HG02885 (cell line): ENCODE measurements around the gene SENP7.
"Not testable (repeated sequence)": the region's sequence is repeated elsewhere in the genome, so short reads cannot be mapped to it uniquely, and the experiment has no call there.

Experiments used
- ATAC-seq: cut with Tn5 transposase; IDR thresholded peaks from one replicate; pipeline ENCODE4 v1.9.1; 2021; ENCODE audit warnings: mild to moderate bottlenecking; ENCODE audit not compliant: unreplicated experiment, poor library complexity

Gene SENP7, protein sequence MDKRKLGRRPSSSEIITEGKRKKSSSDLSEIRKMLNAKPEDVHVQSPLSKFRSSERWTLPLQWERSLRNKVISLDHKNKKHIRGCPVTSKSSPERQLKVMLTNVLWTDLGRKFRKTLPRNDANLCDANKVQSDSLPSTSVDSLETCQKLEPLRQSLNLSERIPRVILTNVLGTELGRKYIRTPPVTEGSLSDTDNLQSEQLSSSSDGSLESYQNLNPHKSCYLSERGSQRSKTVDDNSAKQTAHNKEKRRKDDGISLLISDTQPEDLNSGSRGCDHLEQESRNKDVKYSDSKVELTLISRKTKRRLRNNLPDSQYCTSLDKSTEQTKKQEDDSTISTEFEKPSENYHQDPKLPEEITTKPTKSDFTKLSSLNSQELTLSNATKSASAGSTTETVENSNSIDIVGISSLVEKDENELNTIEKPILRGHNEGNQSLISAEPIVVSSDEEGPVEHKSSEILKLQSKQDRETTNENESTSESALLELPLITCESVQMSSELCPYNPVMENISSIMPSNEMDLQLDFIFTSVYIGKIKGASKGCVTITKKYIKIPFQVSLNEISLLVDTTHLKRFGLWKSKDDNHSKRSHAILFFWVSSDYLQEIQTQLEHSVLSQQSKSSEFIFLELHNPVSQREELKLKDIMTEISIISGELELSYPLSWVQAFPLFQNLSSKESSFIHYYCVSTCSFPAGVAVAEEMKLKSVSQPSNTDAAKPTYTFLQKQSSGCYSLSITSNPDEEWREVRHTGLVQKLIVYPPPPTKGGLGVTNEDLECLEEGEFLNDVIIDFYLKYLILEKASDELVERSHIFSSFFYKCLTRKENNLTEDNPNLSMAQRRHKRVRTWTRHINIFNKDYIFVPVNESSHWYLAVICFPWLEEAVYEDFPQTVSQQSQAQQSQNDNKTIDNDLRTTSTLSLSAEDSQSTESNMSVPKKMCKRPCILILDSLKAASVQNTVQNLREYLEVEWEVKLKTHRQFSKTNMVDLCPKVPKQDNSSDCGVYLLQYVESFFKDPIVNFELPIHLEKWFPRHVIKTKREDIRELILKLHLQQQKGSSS

DNA sequence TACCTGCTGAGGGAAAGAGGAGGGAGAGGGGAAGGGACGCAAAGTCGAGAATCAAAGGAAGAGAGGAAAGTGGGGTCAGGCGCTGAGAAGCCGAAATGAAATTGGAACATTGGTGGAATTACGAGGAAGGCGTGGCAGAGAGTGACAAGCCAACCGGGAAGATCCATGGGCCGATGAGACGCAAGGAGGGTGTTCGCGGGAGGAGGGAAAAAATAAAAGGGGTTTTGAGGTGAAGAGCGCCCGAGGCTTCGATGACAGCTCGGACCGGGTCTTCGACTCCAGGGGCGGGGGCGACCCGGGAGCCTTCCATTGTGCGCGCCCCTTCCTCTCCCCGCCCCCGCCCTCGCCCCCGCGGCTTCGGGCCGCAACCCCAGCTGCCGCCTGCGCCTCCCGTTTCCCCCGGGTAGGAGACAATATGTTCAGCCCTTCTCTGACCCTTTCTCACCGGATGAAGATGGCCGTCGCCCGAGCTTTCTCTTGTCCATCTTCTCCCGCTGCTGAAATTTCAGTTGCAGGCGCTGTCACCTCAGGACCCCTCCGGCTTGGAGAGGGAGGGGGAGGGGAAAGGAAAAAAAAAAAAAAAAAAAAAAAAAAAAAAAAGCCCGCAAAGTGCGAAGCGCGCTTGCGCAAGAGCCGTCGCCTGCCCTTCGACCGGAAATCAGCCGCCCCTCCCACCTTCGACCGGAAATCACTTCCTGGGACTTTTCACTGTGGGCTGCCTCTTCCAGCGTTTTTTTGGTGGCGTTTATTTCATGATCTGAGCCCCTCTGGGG lies at the start of gene SENP7:
Gene SENP7 (minus strand): TSS at position 567 of the 773 bp plus-strand sequence. CDS start 82 bp downstream, at position 485.
- ATAC-seq = peak; percentile 71

DNA sequence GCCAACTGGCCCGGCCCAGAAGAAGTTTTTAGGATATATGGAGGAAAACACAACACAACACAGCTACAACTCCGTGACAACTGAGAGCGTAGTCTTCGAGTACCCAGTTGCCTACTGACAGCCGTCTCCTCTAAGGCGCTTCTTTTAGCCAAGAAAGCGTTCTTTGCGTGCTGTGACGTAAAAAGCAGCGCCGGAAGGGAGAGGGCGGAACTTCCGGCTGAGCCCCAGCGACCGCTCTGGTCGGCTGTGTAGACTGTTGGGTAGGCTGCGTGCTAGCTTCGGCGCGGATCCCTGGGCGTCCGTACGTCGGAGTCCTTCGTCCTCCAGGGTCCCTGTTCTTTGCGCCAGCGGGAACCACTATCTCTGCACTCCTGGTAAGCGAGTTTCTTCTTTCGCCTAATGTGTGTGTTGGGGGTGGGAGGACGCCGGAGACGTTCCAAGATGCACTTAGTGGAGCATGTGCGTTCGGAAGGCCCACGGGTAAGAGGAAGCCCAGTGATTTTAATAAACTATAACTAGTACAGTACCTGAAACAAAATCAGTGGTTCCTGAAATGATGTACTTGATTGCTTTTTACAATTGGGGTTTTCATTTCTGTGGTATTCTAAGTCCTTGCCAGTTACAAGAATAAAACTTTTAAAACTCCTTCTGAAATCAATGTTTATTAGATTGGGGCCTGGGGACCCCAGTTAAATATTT lies 48.8 kb upstream of the SENP7 start, which contains the start of gene TRMT10C:
Gene TRMT10C (plus strand): TSS at position 239 of the 699 bp plus-strand sequence. CDS start 2,914 bp downstream, outside the sequence.
- ATAC-seq = peak; percentile 100

DNA sequence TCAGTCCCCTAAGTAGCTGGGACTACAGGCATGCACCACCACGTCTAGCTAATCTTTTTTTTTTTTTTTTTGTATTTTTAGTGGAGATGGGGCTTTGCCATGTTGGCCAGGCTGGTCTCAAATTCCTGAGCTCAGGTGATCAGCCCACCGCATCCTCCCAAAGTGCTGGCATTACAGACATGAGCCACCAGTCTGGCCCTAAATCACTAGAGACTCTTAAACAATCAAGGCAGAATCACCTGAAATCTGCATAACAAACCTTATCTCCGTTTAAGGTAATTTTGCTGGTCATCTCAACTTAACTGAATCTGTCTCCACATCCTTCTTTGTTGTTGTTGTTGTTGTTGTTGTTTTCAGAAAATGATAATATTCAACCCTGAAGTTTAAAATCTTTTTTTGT lies 43.1 kb upstream of the SENP7 start:
- no peak for ATAC-seq

DNA sequence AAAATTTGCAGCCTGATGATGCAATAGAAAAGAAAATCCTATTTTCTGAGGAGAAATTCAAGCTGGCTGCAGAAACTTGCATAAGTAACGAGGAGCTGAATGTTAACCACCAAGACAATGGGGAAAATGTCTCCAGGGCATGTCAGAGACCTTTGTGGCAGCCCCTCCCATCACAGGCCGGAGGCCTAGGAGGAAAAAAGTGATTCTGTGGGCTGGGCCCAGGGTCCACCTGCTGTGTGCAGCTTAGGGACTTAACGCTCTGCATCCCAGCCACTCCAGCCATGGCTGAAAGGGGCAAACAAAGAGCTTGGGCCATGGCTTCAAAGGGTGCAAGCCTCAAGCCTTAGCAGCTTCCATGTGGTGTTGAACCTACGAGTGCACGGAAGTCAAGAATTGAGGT lies 40.4 kb upstream of the SENP7 start:
- not testable (repeated sequence) for ATAC-seq

DNA sequence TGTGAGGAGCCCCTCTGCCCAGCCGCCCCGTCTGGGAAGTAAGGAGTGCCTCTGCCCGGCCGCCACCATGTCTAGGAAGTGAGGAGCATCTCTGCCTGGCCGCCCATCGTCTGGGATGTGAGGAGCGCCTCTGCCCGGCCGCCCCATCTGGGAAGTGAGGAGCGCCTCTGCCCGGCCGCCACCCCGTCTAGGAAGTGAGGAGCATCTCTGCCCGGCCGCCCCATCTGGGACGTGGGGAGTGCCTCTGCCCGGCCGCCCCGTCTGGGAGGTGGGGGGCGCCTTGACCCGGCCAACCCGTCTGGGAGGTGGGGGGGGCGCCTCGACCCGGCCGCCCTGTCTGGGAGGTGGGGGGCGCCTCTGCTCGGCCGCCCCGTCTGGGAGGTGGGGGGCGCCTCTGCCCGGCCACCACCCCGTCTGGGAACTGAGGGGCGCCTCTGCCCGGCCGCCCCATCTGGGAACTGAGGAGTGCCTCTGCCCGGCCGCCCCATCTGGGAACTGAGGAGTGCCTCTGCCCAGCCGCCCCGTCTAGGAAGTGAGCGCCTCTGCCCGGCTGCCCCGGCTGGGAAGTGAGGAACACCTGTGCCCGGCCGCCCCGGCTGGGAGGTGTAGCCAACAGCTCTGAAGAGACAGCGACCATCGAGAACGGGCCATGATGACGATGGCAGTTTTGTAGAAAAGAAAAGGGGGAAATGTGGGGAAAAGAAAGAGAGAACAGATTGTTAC lies 38.5 kb upstream of the SENP7 start:
- not testable (repeated sequence) for ATAC-seq

DNA sequence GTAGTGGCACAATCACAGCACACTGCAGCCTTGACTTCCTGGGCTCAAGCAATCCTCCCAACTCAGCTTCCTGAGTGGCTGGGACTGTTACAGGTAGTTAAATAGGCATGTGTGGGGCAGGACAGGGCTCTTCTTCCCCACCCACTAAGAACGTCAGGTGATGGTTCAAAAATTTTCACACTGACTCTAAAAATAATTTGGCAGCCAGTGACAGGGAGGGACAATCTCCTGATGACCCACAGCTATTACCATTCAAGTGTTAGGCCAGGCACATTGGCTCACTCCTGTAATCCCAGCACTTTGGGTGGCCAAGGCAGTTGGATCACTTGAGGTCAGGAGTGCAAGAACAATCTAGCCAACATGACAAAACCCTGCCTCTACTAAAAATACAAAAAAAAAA lies 36.5 kb upstream of the SENP7 start:
- ATAC-seq = no peak

DNA sequence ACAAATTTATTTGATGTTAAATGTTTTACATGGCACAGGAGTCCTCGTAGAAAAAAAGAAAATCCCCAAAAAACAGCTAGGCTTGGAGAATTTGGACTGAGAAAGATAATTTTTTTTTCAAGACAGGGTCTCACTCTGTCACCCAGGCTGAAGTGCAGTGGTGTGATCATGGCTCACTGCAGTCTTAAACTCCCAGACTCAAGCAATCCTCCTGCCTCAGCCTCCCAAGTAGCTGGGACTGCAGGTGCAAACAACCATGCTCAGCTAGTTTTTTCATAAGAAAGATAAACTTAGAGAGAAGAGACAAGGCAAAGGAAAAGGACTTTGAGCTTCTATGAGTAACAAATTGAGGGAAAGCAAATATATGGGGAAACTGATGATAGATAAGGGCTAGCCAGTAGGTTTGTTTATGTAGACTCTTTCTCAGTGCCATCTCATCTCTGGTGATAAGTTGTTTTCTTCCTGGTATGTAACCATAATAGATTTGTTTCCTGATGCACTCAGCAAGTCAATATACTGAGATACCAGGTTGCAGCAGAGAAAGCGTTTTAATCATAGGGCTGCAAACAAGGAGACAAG lies 35.6 kb upstream of the SENP7 start:
- ATAC-seq = no peak

DNA sequence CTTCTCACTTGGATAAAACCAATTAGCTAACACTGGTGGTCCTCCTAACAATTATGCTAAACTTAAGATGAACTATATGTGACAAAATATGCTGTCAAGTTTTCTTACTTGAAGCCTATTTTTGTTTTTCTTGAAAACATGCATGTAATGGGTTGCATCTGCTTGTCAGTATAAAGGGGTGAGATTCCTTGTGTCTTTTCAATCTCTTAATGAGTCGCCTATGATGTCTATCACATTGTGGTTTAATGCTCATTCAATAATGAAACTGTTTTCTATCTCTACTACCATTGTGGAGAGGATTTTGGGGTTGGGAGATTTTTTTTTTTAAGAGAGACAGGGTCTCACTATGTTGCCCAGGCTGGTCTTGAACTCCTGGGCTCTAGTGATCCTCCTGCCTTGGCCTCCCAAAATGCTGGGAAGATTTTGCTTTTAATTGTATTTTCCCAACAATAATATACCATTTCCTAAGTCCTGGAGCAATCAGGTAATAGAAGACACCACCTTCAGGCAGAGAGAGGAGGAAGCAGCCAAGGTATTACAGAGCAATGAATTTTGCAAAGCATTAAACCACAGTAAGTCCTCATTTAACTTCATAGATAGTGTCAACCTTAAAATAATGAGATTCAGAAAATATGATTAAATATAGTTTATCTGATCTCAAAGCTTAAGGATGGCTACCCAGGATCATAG lies 31.3 kb upstream of the SENP7 start:
- ATAC-seq = no peak

DNA sequence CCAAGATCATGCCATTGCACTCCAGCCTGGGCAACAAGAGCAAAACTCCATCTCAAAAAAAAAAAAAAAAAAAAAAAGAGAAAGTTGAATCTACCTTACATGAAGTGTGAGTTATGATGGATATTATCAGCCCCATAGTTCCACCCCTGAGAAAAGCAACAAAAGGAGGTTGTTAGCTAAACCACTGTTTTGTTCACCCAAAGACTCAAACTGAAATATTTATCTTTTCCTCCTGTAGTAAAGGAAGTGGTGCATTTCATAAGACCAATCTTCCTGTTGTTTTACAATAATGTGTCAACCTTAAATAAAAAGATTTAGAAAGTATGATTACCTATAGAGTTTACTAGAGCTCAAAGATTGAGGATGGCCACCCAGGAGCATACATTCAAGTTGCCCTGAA lies 29.9 kb upstream of the SENP7 start:
- no peak for ATAC-seq

DNA sequence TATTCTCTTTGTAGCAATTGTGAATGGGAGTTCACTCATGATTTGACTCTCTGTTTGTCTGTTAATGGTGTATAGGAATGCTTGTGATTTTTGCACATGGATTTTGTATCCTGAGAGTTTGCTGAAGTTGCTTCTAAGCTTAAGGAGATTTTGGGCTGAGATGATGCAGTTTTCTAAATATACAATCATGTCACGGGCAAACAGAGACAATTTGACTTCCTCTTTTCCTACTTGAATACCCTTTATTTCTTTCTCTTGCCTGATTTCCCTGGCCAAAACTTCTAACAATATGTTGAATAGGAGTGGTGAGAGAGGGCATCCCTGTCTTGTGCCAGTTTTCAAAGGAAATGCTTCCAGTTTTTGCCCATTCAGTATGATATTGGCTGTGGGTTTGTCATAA lies 23.9 kb upstream of the SENP7 start:
- ATAC-seq = not testable (repeated sequence)

DNA sequence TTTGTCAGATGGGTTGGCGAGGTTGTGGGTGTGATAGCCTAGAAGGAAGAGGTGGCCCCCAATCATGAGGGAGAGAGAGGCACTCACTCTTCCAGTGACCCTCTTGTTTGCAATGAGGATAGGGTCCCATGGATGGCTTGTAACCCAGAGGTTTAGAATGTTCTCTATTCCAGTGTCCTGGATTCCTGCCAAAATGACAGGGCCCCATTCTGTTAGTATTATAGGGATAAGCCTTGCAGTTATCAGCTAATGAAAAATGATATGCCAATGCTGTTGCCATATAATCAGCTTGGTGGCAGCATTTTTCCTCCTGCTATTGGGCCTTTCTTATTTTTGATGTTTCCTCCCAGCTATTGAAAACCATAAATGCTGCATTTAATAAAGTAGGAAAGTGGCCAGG lies 23.3 kb upstream of the SENP7 start:
- no peak for ATAC-seq

DNA sequence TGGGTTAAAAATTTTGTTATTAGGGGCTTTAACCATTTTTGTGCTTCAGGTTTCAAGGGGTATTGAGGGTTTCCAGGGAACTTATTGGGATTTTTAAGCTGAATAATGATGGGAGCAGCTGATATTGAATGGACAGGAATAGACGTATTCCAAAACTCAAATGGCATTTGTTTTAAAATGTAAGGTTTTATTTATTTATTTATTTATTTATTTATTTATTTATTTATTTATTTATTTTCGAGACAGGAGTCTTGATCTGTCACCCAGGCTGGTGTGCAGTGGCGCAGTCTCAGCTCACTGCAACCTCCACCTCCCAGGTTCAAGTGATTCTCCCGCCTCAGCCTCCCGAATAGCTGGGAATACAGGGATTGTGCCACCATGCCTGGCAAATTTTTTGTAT lies 22.2 kb upstream of the SENP7 start:
- no peak for ATAC-seq

DNA sequence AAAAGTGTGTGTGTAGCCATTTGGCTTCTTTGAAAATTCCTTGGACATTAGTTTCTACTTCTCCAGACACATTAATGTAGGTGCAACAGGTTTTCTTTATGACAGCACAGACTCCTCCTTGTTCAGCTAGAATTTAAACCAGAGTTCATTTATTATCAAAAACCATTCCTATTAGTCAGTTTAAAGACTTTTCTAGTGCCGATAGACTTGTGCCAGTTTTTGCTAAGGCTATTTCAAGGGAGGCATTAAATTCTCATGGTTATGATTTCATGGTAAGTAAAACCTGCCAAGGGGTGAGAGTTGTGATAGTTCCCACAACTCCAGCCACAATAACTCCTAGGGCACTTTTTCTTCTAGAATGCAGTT lies 20.6 kb upstream of the SENP7 start:
- ATAC-seq = no peak

DNA sequence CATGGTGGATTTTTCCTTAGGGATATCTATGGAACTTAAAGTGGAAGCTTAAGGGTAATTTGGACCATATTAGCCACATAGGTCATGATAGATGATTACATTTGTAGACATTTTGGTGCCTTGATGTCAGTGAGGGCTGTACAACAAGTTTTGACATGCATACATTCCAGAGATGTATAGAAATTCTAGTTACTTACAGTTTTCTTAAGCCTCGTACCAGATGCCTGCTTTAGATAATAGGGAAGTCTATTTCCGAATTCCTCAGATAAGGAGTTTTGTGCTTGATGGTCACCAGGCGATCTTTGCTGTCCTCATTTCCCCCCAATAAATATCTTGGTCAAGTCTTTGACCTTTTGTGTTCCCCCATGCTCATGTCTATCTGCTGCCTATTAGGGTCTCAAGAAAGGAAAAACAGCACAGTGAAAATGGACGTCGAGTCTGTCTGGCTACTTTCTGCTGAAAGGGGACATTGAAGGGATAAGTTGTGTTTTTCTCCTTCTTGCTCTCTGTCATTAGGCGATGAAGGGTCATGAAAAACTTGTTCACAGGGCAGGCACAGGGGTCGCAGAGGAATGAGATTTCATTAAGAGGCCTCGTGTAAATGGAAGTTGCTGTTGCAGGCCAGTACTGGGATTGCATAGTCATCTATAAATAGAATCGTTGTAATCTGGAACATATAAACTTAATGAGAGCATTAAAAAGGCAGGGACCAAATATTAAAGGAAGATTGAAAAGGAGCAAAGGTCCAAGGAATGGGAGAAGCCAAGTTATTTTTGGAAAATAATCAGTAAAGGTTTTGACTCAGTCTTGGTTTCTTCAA lies 20.0 kb upstream of the SENP7 start:
- ATAC-seq = no peak

DNA sequence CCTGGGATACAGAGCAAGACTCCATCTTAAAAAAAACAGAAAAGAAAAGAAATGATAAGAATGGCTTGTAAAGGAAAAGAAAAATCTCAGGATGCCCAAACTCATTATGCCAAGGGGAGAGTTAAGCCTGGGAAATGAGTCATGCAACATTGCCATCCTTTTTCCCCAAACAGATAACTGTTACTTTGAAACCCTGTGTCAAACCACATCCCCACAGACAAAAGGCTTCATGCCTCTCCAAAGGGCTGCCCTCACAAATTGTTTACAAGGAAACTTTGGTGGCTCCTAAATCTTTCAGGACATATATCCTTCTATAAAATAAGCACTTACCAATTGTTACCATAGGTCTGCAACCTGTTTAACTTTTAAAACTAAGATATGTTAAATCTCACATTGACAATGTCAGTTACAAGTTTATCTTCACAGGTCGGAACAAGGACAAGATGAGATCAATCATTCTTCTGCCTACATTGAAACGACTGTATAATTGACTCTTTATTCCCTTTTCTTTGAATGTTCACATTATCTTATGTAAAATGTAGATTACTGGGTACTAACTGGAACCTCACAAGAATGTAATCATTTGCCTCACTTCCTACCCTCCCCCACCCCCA lies 18.6 kb upstream of the SENP7 start:
- no peak for ATAC-seq

DNA sequence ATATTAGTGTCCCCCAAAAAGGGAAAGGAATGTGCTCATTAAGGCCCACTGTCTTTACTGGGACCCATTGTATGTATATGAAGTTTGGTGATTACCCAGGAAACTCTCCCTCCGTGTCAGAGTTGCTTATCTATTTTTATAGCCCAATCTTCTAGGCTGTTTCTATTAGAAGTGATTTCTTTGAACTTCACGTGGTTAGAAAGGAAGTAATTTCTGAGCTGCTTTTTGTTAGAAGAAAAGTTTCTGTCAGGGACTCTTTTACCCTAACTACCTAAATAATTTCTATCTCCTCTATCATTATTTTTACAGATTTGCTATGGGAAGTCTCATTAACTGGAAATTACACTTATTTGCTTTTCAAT lies 17.7 kb upstream of the SENP7 start:
- no peak for ATAC-seq
